Right kidney (tissue), 1 donor: ENCODE results near the gene MAN2A1.
A peak's percentile ranks its signal among the peaks of the same experiment; 100 is the strongest.
"Not testable (repeated sequence)": the region's sequence is repeated elsewhere in the genome, so short reads cannot be mapped to it uniquely, and the experiment has no call there.

ENCODE experiments used
- DNase-seq: peaks from one replicate; pipeline ENCODE4 v3.0.0-alpha.2; 2016

MAN2A1 gene

GRCh38 chr5:109754319-109754718, 64.6 kb downstream of the MAN2A1 start:
- no peak for DNase-seq

- DNase-seq: no peak
These were observed 66.0 kb downstream of the MAN2A1 start for GRCh38 chr5:109755761-109756160.

GRCh38 chr5:109756543-109757185, 66.9 kb downstream of the MAN2A1 start:
- no peak for DNase-seq

GRCh38 chr5:109757490-109757889, 67.8 kb downstream of the MAN2A1 start:
- no peak for DNase-seq

DNA sequence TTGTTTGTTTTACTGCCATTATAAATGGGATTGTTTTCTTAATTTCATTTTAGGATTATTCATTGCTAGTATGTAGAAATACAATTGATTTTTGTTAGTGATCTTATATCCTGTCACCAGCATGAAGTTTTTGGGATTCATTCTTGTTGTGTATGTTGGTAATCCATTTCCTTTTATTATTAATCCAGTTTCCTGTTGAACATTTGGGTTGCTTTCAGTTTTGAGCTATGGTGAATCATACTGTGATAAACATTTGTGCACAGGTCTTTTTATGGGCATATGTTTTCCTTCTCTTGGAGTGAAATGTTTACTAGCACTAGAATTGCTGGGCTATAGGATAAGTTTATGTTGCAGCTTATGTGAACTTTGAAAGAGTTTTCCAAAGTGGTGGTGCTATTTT, 69.6 kb downstream of the MAN2A1 start:
- DNase-seq: no peak

DNA sequence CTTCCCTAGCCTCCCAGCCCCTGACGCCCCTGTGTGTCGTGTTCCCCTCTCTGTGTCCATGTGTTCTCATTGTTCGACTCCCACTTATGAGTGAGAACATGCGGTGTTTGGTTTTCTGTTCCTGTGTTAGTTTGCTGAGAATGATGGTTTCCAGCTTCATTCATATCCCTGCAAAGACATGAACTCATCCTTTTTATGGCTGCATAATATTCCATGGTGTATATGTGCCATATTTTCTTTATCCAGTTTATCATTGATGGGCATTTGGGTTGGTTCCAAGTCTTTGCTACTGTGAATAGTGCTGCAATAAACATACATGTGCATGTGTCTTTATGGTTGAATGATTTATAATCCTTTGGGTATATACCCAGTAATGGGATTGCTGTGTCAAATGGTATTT, 70.4 kb downstream of the MAN2A1 start:
- DNase-seq: not testable (repeated sequence)

- no peak for DNase-seq
These were observed 73.1 kb downstream of the MAN2A1 start for GRCh38 chr5:109762821-109763220.

- DNase-seq: no peak
These were observed 77.7 kb downstream of the MAN2A1 start for GRCh38 chr5:109767184-109767995.

- no peak for DNase-seq
These were observed 78.3 kb downstream of the MAN2A1 start for GRCh38 chr5:109767997-109768396.

DNA sequence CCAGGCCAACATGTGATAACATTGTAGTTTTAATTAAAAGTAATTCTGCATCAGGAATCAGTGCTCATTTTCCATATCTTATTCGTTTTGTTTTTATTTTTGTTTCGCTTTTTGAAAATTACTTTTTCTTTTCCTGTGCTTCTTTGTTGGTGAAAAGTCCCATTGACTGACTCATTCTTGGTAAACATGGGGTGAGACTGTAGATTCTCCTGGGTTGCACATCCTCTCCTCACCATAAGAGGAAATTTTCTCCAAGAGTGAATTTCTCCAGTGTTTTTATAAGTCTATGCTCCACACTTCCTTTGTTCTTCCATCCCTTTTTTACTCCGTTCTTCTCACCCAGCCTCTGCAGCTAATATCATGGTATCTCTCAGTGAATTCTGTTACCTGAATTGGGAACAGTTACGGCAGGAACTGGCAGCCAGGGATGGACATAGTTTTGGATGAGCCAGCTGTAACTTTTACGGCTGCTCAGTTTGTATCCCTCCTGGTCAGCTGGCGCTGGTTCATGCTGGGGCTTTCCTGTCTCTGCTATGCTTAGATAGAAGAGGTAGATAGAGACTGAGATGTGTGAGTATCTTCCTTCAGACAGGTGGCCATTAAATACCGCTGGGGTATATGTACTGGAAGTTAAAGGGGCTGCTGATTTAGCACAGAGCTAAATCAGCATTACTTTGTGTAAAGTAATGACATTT, 80.0 kb downstream of the MAN2A1 start:
- no peak for DNase-seq

- no peak for DNase-seq
These were observed 85.4 kb downstream of the MAN2A1 start for GRCh38 chr5:109775130-109775529.

DNA sequence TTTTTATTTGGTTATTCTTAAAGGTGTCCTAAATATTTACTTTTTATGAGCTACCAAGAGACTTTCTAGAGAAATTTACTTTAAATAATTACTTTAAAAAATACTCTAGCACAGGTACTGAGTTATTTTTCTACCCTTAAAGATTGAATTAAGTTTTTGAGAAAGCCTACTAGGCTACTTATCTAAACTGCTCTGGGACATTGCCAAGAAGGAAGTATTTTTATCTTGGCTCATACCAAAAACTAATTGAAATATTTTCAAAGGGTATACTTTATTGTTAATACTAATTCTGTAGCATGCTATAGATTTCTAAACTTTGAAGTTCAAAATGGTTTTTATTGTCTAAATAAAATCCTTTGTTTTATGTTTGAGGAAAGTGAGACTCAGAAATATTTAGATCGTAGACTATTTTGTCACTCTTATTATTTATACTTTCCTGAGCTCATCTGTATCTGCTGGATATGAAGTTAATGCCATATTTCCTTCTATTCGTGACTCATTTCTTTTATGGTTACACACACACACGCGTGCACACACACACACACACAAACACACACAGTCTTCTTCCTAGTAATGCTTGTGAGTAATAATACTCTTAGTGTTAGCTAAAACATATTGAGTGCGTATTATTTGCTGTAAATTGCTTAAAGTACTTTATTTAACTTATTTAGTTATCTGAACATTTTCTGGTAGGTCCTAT, 89.5 kb downstream of the MAN2A1 start:
- DNase-seq: no peak

GRCh38 chr5:109784687-109785086, 95.0 kb downstream of the MAN2A1 start:
- no peak for DNase-seq

GRCh38 chr5:109786206-109786855, 96.6 kb downstream of the MAN2A1 start:
- no peak for DNase-seq

- DNase-seq: no peak
These were observed 98.9 kb downstream of the MAN2A1 start for GRCh38 chr5:109788596-109788995.

DNA sequence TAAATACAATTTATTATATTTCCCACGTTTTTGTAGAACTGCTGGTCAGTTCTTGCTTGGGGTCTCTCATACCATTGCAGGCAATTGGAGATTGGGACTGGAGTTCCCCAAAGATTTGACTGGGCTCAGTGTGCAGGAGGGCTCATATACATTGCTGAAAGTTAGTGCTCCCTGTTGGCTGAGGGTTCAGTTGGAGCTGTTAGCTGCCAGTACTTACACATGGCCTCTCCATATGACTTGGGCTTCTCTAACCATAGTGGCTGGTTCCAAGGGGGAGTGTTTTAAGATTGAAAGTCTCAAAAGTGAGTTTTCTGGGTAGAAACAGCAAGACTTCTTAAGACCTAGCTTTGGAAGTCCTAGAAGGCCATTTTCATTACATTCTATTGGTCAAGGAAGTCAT, 102.9 kb downstream of the MAN2A1 start:
- DNase-seq: no peak

GRCh38 chr5:109803854-109804253, 114.1 kb downstream of the MAN2A1 start:
- DNase-seq: no peak

- DNase-seq: peak; percentile 3
These were observed 115.7 kb downstream of the MAN2A1 start for GRCh38 chr5:109805472-109805871.

- peak; percentile 13 for DNase-seq
These were observed 116.2 kb downstream of the MAN2A1 start for GRCh38 chr5:109805883-109806282.

DNA sequence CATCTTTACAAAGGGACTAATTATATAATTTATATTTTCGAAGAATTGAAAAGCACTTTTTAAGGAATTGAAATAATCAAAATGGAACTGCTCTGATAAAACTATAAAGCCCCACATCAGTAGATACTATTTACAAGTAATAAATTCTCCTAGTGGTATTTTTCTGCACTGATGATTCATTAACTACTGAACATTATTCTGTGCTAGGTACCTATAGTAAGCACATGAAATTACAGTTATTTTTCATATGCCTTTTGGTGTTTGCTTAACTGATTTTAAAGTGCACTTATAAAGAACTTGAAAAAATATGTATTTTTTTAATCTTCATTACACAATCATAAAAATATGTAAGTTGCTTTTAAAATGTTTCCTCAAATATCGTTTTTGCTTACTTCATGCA, 123.0 kb downstream of the MAN2A1 start:
- DNase-seq: no peak

GRCh38 chr5:109816732-109817131, 127.0 kb downstream of the MAN2A1 start:
- DNase-seq: no peak

- DNase-seq: no peak
These were observed 130.2 kb downstream of the MAN2A1 start for GRCh38 chr5:109819878-109820277.
